ENCODE results near the gene ATP6V1E1. TPM values are rescaled to one million over a fixed set of nuclear protein-coding genes. Genes with fewer than 3 reads are reported as not detected.

Gene ATP6V1E1
- total RNA-seq, 1 donor from 2014 or later = 64.2 TPM

- Mint-ChIP-seq H3K27me3 (no peaks in the 10 kb centered on the region), H3K4me3 (no peak overlapping the region), H3K27ac (no peak overlapping the region), H3K4me1 (ENCODE audit: unreplicated experiment) (no peaks in the 10 kb centered on the region), H3K36me3 (peaks cover 31% of the 10 kb centered on the region), H3K9me3 (no peaks in the 10 kb centered on the region)
- DNase-seq (ENCODE audit: extremely low spot score, unreplicated experiment) = no peak
- TF ChIP-seq CTCF (conservative IDR thresholded peaks at IDR 0.05) = no peak
These were observed 36.7 kb upstream of the ATP6V1E1 start for GRCh38 chr22:17665248-17665647.

GRCh38 chr22:17664414-17665055 lies 36.0 kb upstream of the ATP6V1E1 start:
- Mint-ChIP-seq H3K9me3 (no peaks in the 10 kb centered on the region), H3K4me3 (no peak overlapping the region), H3K27me3 (no peaks in the 10 kb centered on the region), H3K27ac (no peak overlapping the region), H3K4me1 (ENCODE audit: unreplicated experiment) (no peaks in the 10 kb centered on the region), H3K36me3 (peaks cover 31% of the 10 kb centered on the region)
- TF ChIP-seq CTCF (conservative IDR thresholded peaks at IDR 0.05) = no peak
- no peak for DNase-seq (ENCODE audit: extremely low spot score, unreplicated experiment)

- no peaks in the 10 kb centered on the region for H3K4me1 Mint-ChIP-seq (ENCODE audit: unreplicated experiment)
- H3K27ac Mint-ChIP-seq = no peak overlapping the region
- H3K4me3 Mint-ChIP-seq = no peak overlapping the region
- no peaks in the 10 kb centered on the region for H3K27me3 Mint-ChIP-seq
- no peak for DNase-seq (ENCODE audit: extremely low spot score, unreplicated experiment)
- no peaks in the 10 kb centered on the region for H3K9me3 Mint-ChIP-seq
- H3K36me3 Mint-ChIP-seq = peaks cover 8% of the 10 kb centered on the region
- TF ChIP-seq CTCF (conservative IDR thresholded peaks at IDR 0.05) = no peak
These were observed 28.4 kb upstream of the ATP6V1E1 start for GRCh38 chr22:17656870-17657395.

DNA sequence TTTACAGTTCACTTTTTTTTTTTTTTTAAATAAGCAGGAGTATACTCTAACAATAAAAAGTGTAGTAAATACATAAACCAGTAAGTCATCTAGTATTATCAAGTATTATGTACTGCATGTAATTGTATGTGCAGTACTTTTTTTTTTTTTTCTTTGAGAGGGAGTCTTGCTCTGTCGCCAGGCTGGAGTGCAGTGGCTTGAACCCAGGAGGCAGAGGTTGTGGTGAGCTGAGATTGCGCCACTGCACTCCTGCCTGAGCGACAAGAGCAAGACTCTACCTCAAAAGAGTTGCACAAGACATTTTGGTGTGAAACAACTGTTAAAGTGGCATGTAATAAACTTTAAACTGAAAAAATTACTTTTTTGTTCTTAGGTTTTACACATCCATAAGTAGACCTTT lies 26.7 kb upstream of the ATP6V1E1 start:
- H3K27me3 Mint-ChIP-seq = no peaks in the 10 kb centered on the region
- no peak for DNase-seq (ENCODE audit: extremely low spot score, unreplicated experiment)
- no peak for TF ChIP-seq CTCF (conservative IDR thresholded peaks at IDR 0.05)
- peaks cover 5% of the 10 kb centered on the region for H3K36me3 Mint-ChIP-seq
- H3K27ac Mint-ChIP-seq = no peak overlapping the region
- H3K9me3 Mint-ChIP-seq = no peaks in the 10 kb centered on the region
- no peak overlapping the region for H3K4me3 Mint-ChIP-seq
- no peaks in the 10 kb centered on the region for H3K4me1 Mint-ChIP-seq (ENCODE audit: unreplicated experiment)

- Mint-ChIP-seq H3K9me3 (no peaks in the 10 kb centered on the region), H3K27me3 (no peaks in the 10 kb centered on the region), H3K36me3 (peaks cover 9% of the 10 kb centered on the region), H3K4me3 (no peak overlapping the region), H3K27ac (no peak overlapping the region), H3K4me1 (ENCODE audit: unreplicated experiment) (no peaks in the 10 kb centered on the region)
- no peak for TF ChIP-seq CTCF (conservative IDR thresholded peaks at IDR 0.05)
- DNase-seq (ENCODE audit: extremely low spot score, unreplicated experiment) = no peak
These were observed 20.0 kb upstream of the ATP6V1E1 start for GRCh38 chr22:17648569-17648968.

Data from type B pancreatic cell (in vitro differentiated cells).